Spleen (tissue), 7 donors: ENCODE data around the gene MCC.

Experiments
- CTCF ChIP-seq, 11 experiments: fragments of 200-600 bp in 7 of 11; fragments of 450-650 bp in 4 of 11; sonication (generic) in 4 of 11; IDR thresholded peaks in 8 of 11; conservative IDR thresholded peaks in 3 of 11; 1 replicate in 7 of 11; 2 replicates in 4 of 11; pipeline versions ENCODE4 v1.4.0 to v1.8.0; 2016 to 2021; ENCODE audit warnings: antibody characterized with exemption in 11 of 11, inconsistent platforms in 4 of 11, mild to moderate bottlenecking in 1 of 11
- POLR2AphosphoS5 ChIP-seq, 3 donors: sonication (generic); formaldehyde crosslinking; IDR thresholded peaks; one replicate each; pipeline ENCODE4 v1.5.1; 2017; ENCODE audit warnings: antibody characterized with exemption in 3 of 3
- donor health status: DM: no; HTN: no; CAD: no; lungs with moderate emphysema.
- donor health status: DM: no; HTN: no; CAD: no.
- donor health status: DM: no; HTN: no; CAD: no.

GRCh38 chr5:113487416-113487780 lies 855 bp downstream of the MCC start:
- TF ChIP-seq CTCF (IDR thresholded peaks at IDR 0.05 in 8 of 11, conservative IDR thresholded peaks at IDR 0.05 in 3 of 11): no peak
- no peak for TF ChIP-seq POLR2AphosphoS5 (IDR thresholded peaks at IDR 0.05)
